GM21717 (cell line): Measurements from ENCODE around the gene FOSL2.

Source experiments
- ATAC-seq: cut with Tn5 transposase; IDR thresholded peaks from one replicate; pipeline ENCODE4 v1.9.1; 2021; ENCODE audit warnings: mild to moderate bottlenecking, moderate library complexity; ENCODE audit not compliant: unreplicated experiment

FOSL2 gene

DNA sequence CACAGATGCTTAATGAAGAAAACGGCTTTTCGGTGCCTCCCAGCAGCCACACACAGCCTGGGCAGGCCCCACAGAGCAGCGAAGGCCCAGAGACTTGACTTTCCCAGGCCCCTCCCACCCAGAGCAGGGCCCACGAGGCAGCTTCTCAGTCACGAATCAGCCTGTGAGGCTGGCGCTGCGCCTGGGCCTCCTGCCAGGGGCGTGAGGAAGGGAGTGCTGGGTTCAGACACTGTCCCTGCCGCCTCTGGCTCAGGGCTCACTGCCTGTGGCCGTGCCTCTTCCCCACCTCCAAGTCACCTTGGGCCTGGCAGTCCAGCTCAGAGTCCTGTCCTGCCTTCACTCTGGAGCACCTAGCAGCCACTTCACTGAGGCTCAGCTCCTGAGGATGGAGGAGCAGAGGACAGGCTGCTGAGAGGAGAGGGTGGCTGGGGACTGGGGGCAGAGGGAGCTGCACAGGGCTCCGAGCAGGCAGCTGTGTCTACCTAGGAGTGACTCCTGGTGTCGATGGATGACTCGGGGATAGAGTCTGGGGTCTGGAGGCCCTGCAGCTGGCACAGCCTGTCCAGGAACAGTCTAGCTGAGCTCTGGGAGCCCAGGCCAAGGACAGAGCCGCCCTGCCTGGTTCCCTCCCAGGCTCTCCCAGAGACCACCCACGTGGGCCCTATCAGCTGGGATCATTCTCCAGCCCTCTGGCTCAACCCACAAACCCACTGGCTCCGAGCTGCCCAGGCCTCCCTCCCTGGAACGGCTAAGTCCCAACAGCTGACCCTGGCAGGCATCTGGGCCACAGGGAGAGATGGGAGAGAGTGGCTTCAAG, 36.4 kb upstream of the FOSL2 start:
- no peak for ATAC-seq

DNA sequence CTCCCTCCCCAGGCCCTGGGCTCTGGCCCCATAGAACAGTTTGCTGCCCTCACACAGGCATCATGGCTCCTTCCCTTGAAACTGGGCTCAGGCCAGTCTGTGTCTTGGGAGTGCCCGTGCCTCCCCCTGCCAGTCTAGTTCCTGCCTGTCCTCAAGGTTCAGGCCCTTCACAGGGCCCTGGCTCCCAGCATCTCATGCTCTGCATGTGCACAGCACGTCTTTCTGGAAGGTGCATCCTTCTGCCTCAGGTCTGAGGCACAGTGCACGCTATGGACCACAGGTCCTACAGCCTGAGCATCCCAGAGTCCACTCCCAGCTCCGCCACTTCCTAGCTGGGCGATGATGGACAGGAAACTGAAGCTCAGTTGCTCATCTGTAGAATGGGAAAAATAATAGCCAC, 35.6 kb upstream of the FOSL2 start:
- ATAC-seq: no peak

DNA sequence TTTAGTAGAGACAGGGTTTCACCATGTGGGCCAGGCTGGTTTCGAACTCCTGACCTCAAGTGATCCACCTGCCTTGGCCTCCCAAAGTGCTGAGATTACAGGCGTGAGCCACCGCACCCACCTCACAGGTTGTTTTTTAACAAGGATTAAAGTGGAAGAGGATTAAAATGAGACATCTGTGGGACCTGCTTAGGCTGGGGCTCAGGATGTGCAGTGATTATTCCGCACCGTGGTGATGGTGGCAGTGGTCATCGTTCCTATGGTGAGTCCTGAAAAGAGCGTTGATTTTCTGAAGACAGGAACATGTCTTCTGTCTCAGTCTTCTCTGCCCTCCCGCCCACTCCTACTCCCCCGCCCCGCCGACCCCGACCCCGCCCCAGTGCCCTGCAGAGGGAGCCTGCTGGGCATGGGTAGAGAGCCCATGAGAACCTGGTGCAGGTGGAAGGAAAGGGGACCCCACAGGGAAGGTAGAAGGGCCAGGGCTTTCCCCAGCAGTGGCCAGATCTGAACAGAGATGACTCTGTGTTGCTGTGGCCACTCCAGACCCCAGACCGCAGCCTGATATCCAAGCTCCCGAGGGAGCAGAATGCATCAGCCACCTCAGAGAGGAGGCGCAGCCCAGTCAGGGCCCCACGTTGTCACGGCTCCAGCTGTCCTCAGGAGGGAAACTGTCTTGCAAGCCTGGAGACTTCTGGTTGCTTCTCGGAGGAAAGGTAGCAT, 34.5 kb upstream of the FOSL2 start:
- no peak for ATAC-seq

DNA sequence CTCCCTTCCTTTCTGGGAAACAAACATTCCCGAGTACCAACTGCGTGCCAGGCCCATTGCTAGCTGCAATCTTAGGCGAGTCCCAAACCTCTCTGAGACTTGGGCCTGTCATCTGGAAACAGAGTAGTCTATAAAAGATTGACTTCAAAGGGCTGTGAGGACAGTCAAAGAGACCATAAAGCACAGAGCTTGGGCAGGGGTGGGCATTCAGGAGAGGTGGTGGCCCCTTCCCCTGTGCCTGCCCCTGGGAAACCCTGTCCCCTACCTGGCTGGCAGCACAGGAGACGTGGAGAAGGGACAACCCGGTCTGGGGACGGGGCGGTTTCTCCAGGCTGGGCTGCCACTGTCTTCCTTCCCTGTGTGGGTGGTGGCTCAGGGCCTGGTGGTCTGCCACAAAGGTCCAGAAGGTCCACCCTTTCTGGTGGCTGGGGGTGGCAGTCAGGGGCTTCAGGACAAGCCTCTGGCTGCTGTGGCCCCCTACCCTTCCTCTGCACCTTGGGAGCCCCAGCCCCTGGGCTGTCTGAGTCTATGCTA, 33.9 kb upstream of the FOSL2 start:
- ATAC-seq: peak; percentile 12

DNA sequence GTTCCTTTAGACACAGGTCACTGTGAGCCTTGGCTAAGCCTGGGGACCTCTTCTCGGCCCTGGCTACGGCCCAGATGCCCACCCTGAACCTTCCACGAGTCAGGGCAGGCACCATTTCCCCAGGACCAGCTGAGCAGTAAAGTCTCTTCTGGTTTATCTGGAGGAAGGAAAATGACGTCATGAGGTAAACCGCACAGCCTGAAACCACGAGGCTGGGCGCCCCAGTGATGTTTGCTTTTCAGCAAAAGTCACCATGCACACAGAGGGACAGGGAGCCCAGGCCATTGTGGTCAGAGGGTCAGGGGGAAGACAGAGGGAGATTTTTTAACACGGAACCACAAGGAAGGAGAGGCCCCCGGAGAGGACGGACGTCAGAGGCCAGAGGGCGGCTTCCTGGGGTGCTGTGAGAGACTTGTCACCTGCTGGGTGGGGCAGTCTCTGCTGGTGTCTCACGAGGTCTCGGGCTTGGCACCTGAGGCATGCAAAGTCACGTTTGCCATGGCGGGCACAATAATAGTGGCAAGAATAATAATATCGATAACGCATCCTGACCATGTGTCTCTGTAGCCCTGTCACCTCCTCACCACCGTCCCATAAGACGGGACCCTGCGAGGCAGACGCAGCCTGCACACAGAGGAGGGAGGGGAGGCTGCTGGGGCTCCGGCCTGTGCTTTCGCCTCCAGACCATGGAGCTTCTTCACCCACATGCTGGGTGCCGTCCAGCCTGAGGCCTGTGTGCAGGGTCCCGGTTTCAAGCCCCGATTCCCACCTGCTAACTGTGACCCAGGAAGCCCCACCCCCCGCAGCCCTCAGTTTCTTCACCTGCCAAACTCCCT, 33.2 kb upstream of the FOSL2 start:
- ATAC-seq: peak; percentile 70

DNA sequence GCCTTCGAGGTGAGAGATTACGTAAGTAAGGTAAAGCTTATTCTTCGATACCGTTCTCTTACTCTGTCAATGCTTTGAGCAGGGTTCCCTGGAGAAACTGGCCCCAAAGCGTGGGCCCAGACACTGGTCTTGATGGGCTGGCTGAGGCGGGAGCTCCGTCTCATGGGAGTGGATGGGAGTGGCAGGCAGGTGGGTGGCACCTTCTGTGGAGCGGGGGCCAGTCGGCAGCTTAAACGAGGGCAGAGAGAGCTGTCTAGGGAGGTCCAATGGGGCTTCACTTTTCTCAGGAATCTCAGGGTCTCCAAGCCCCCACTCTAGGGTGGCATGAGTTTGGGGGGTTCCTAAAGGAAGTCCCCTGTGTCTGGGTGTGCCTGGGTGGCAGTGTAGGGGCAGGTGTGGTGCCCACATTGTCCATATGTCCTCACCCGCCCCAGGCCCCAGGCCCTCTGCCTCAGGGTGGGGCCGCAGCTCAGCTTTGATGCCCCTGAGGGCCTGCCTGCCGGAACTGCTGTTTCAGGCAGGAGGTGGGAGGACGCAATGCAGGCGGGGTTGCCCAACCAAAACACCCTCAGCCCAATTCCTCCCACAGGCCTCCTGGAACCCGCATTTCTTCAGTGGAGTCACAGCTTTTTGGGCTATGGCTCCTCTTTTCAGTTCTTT, 32.5 kb upstream of the FOSL2 start:
- ATAC-seq: no peak

DNA sequence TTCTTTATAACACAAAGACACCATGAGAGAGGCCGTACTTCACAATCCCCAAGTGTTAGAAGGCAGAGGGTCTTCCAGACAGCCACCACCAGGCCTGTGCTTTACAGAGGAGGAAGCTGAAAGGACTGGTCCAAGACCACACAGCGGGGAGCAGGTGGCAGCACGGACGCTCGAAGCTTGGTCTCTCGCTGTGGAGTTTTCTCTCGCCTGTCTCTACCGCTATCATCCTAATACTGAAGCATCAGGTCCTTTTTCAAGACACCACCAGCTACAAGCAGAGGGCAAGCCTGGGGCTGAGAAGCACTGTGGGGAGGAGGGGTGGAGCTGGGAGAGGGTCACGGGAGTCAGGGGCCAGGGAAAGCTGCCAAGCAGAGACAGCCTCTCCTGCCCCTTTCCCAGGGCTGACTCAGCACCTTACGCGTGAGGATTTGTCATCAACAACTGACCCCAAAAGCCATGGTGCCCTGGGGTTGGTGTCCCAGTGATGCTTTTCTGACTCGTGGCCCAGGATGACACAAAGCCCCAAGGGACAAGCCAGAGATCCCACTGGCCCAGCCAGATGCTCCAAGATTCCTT, 31.9 kb upstream of the FOSL2 start:
- no peak for ATAC-seq

DNA sequence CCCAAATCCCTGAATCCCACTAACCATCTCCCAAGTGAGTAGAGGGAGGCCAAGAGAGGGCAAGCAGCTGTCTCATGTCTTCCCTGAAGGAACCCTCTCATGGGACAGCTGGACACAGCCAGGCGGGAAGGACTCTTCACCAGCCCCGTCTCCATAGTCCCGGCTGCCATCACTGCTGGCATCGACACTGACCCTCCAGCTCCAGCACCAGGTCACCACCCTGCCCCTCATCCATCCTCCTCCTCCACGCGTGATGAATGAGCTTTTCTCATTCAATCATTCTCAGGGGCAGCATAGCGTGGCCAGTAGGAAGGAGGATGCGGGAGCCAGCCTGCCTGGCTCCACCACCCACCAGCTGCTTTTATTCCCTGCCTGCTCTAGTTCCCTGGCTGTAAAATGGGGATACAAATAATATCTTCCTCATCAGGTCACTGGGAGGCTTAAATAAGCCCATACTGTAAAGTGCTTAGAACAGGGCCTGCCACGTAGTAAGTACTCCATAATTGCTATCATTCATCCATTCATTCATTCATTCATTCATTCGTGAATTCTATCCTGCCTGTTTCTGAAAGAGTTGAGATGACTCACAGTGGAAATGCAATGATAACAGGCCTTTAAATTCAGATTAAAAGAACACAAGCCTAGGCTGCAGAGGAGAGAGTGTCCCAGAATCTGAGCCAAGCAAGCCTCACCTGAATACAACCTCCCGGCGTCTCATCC, 30.5 kb upstream of the FOSL2 start:
- no peak for ATAC-seq

DNA sequence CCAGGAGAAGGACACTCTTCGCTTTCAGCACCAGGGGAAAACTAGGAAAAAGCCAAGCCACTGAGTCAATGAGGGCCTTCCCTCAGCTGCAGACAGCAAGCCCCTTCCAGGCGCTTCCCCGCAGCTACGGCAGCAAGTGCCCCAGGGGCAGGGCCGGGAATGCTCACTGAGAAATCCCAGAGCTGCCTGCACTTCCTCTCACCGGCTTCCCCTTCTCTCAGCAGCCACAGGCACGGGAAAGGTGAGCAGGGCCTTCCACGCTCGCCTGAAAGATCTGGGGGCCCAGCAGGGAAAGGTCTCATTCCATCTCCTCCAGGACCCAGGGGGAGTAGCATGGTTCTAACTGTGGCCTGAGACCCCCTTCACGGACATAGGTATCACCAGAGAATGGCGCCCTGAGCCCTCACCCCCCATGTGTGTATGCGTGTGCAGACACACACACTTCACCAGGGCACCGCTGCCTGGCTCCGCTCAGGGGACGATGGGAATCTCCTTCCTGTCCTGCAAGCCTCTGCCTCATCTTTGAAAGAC, 29.6 kb upstream of the FOSL2 start:
- no peak for ATAC-seq

DNA sequence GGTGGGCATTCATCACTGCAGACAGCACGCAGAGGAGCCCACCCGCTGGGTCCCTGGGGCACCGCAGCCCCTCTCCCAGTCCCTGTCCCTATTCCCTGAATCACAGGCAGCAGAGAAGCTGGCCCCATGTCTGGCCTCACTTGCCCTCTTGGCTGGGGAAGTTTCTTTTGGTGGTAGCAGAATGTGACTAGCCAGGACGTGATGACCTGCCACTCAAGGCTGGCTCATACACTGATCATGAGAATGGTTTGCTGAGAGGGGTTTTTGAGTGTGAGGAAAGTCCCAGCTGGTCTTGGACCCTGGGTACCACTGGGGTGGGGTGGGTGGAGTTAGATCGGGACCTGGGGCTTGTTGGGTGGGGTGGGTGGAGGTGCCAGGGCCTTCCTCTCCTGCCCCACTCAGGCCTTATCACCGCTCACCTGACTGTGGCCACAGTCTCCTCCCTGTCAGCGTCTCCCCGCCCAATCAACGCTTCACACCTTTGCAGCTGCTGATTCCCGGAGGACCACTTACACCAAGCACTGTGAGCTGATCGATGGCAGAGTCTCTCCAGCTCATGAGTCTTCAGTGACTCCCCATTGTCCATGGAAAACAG, 28.9 kb upstream of the FOSL2 start:
- ATAC-seq: no peak

DNA sequence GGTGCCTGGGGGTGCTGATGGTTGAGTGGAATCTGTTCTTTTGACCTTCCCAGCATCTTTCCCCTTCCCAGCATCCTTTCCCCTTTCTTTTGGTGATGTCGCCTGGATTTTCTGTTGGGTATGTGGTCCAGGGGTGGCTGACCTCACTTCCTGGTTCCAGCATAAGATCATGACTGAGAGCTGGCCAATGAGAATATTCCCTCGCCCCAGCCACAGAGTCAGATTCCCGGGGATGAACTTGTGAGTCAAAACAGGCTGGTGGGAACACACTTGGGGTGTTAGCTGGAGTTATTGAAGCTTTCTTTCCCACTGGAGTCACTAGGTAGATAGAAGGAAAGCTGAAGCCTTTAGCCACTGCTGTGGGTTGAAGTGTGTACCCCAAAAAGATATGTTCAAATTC, 28.0 kb upstream of the FOSL2 start:
- ATAC-seq: no peak

DNA sequence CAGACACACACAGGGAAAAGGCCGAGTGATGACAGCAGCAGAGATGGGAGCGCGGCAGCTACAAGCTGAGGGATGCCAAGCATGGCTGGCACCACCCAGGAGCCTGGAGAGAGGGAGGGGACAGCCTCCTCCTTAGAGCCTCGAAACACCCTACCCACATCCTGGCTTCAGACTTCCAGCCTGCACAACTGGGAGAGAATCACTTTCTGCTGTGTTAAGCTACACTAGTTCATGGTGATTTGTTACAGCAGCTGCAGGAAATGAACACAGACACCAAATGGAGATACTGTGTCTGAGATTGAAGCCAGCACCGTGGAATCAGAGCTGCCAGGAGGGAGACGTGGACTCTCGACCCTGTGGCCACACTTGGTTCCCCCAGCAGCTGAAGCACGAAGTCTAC, 27.5 kb upstream of the FOSL2 start:
- no peak for ATAC-seq

DNA sequence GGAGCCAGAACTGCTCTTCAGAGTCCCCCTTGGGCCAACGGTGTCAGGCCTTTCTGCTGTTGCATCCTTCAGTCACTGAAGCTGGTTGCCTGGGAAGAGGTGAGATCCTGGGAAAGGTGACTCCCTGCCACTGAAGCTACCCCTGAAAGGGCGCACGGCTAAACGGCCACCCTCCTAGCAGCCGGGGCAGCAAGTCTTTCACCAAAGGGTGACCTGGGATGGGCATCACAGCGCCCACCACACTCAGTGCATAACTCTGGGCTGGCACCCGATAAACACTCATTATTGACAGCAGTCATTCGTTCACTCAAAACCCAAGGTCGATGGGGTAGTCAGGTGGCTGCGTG, 26.5 kb upstream of the FOSL2 start:
- ATAC-seq: no peak

DNA sequence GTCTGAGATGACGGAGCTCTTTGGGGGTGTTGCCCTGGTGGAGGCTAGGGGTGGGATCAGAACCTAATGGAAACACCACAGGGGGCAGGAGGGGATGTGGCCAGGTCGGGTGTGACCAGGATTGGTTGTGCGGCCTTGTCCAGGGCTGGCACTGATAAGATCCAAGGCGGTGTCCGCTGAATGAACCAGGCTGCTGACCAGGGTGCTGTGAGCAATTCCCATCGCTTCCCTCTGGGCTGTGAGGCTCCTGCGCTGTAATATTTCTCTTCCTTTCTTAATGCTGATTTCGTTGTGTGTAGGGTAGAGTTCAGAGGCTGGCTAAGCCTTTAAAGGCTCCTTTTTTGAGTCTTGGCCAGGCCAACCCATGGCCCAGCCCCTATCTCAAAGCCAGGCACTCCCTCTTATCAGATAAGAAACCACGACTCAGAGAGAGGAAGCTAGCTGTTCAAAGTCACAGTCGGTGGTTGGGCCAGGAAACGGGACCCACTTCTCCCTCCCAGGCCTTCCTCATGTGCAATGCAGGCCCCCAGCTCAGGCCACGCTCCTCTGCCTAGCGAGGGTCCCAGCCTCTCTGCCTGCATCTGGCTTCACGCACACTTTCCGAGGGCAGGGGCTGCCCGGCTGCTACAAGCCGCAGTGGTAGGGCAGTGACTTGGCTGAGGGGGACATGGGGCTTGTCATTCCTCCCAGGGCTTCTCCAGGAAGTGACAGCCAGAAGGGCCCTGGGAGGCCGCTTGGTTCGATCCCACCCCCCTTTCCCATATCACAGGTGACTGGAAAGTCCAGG, 26.0 kb upstream of the FOSL2 start:
- no peak for ATAC-seq

DNA sequence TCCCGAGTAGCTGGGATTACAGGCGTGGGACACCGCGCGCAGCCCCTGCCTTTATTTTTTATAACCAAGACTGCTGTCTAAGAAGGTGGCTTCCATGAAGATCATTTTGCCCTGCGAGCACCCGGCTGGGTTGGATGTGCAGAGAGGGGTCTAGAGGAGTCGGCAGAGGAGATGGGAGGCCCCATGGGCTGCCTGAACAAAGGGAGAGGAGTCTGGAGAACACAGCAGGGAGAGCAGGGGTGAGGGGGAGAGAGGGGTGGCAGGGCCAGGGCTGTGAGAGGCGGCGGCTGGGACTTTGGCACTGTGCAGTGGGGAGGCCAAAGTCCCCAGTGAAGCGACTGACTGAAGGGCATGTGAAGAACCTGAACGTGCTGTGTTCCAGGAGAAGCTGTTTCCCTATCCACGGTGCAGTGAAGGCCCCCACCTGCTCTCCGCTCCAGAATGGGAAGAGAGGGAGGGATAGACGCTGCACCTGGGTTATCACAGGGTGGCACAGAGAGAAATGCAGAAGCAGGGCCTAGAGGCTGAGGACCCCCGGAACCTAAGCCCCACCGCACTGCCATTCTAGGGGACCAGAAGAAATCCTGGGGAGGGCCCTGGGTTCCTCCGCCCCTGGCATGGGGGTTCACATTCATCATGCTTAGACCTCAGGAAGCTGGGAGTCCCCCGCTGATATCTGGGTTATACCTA, 24.8 kb upstream of the FOSL2 start:
- ATAC-seq: no peak

DNA sequence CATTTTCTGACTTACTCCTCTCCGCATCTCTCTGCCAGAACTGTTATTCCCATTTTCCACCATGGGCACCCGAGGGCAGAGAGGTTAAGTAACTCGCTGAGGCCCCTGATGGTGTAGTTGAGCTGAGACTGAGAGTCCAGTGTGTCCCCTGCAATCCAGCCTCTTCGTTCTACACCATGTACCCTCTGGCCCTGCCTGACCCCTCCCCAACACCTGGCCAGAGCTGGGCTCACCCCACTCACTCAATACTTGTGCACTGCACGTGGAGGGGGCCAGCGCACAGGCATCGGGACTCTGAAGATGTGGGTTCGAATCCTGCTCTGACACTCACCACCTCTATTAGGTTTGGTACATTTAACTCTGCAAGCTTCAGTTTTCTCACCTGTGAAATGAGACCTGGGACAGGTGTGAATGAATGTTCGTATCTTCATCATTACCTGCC, 24.3 kb upstream of the FOSL2 start:
- ATAC-seq: no peak

DNA sequence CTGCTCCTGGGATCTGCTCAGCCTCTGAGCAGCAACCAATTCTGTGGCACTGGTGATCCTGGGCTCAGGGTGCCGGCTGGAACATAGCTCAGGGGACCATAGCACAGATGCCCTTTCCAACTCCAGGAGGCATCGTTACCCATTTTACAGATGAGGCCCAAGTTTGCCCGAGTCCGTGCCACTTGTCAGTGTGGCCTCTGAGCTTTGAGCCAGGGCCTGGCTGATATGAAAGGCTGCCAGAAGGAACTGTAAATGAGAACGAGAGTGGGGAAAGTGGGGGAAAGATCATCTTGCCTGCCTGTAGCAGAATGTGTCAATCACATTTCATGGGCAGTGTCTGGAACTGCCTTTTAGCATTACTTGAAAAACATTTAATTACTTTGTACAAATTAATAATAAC, 23.3 kb upstream of the FOSL2 start:
- no peak for ATAC-seq

DNA sequence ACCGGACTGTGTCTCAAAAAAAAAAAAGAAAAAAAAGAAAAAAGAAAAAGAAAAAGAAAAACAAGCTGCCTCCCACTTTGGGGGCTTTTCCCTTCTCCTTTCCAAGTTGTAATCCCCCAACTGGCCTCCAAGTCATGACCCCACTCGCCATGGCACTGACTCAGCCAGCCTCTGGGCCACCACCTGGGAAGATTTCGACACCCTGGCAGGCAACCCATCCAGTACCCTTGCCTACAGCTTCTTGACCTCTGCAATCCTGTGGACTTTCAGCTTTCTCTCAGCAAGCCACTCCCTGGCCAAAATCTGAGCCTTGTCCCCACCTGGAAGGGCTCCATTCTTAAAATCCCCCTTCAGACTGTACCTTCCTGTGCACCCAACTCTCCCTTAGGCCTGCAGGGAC, 22.3 kb upstream of the FOSL2 start:
- ATAC-seq: no peak
